LNCaP clone FGC (cell line): ENCODE data around the gene PNMA6E.
"Not testable (repeated sequence)": the region's sequence is repeated elsewhere in the genome, so short reads cannot be mapped to it uniquely, and the experiment has no call there.

ENCODE experiments used
- DNase-seq: peaks from one replicate; pipeline ENCODE4 v3.0.0-alpha.2; 2011; ENCODE audit warnings: low read depth
- H3K4me3 ChIP-seq: 2 replicates; pipeline ENCODE4 v1.5.1; 2011; ENCODE audit warnings: mild to moderate bottlenecking, low read depth, low read length, control low read depth
- TF ChIP-seq, protein P1 (sequence below): IDR thresholded peaks from 2 replicates; pipeline ENCODE4 v1.5.1; 2012; ENCODE audit warnings: mild to moderate bottlenecking; ENCODE audit not compliant: control insufficient read depth, insufficient read depth; ENCODE audit errors: extremely low read depth

The PNMA6E gene

DNA sequence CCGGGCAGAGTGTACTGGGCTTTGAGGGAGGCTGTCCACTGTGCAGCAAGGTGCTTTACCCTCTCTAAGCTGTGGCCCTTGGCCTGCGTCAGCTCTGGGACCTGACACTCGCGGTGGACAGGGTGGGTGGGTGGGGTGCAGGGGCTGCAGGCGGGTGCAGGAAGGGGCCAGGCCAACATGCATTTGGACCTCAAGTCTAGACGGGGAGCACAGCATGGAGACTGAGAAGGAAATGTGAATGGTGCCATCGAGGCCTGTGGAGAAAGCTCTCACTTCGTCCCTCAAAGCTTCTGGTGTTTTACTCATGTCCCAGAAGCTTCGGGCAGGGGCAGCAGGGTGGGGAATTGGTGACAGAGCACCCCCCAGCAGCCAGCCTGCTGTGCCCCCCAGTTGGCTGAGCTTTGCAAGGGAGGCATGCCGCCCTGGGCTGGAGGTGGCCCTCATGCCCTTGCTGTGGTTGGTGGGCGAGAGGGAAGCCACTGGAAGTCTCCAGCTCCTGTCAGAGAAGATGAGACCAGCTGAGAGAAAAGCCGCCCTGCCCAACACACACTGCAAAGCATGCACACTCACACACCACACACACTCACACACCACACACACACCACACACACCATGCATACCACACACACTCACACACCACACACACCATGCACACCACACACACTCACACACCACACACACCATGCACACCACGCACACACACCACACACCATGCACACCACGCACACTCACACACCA lies 12.3 kb downstream of the PNMA6E start:
- no peak for DNase-seq
- no peak overlapping the region for H3K4me3 ChIP-seq
- TF ChIP-seq, protein P1, sequence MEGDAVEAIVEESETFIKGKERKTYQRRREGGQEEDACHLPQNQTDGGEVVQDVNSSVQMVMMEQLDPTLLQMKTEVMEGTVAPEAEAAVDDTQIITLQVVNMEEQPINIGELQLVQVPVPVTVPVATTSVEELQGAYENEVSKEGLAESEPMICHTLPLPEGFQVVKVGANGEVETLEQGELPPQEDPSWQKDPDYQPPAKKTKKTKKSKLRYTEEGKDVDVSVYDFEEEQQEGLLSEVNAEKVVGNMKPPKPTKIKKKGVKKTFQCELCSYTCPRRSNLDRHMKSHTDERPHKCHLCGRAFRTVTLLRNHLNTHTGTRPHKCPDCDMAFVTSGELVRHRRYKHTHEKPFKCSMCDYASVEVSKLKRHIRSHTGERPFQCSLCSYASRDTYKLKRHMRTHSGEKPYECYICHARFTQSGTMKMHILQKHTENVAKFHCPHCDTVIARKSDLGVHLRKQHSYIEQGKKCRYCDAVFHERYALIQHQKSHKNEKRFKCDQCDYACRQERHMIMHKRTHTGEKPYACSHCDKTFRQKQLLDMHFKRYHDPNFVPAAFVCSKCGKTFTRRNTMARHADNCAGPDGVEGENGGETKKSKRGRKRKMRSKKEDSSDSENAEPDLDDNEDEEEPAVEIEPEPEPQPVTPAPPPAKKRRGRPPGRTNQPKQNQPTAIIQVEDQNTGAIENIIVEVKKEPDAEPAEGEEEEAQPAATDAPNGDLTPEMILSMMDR: no peak

DNA sequence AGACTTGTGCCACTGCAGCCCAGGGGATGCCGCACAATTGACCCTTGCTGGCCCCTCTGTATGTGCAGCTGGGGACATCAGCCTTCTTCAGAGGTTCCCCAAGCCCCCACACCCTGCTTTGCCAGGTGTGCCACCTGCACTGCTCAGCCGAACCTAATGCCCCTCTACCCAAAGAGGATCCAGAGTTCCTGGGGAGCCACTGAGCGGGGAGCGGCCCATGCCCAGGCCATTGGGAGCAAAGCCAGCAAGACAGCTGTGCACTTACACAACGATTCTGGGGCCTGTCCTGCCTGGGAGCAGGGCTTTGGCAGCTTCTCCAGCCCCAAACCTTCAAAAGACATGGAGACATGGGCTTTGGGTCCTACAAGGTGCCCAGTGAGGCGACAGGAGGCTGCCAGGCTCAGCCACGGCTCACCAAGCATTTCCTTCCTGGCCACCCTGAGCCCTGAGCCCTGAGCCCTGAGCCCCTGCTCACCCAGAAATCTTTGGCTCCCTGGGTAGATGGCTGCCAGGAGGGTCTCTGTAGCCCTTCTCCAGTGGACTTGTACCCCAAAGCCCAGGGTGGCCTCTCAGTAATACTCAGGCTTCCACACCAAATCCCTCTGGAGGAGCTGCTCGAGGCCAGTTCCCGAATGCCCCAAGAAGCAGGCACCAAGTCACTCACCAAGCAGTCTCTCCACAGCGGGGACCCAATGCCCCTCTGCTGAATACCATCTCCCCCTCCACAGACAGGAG lies 13.0 kb downstream of the PNMA6E start:
- TF ChIP-seq, protein P1: no peak
- DNase-seq: no peak
- no peak overlapping the region for H3K4me3 ChIP-seq

DNA sequence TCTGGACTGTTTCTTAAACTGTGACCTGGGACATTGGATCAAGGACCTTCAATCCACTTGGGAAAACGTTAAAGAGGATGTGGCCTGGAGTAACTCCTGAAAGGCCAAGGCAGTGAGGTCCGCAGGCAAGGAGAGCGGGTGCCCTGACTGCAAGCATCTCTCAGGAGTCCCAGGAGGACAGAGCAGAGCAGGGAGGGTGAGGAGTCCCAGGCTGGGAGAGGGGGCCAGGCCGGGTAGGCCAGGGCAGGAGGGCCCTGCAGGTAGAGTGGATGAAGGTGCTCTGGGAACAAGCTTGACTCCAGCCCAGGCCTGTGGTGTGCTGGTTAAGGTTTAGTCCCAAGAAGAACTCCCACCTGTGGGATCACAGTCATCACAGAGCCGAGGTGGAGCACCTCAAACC lies 13.8 kb downstream of the PNMA6E start:
- DNase-seq: no peak
- no peak overlapping the region for H3K4me3 ChIP-seq
- TF ChIP-seq, protein P1: no peak

DNA sequence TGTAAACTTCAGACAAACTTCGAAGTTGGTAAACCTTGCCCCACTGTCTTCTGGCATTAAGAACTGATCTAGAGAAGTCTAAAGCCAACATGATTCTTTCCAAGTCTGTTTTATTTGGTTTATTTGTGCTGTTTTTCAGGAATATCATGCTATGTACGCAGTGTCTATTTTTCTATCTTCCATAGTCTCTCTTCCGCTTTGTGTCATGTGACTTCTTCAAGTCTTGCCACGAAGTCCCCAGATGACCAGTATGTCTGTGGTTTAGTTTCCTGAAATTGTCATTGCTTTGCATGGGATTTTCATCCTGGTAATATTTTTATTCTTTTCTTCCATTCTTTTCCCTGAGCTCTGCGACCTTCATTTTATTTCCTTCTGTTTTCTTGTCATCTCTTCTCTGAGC lies 15.1 kb downstream of the PNMA6E start:
- TF ChIP-seq, protein P1: no peak
- H3K4me3 ChIP-seq: no peak overlapping the region
- DNase-seq: no peak

DNA sequence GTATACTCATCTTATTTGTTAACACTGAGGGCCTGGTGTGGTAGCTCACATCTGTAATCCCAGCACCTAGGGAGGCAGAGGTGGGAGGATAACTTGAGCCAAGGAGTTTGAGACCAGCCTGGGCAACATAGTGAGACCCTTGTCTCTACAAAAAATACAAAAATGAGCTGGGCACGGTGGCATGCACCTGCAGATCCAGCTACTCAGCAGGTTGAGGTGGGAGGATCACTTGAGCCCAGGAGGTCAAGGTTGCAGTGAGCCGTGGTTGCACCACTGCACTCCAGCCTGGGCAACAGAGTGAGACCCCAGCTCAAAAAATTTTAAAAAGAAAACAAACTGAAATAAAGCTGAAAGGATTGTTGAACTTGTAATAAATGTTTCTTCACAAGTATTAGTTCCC lies 16.2 kb downstream of the PNMA6E start:
- not testable (repeated sequence) for H3K4me3 ChIP-seq, DNase-seq

DNA sequence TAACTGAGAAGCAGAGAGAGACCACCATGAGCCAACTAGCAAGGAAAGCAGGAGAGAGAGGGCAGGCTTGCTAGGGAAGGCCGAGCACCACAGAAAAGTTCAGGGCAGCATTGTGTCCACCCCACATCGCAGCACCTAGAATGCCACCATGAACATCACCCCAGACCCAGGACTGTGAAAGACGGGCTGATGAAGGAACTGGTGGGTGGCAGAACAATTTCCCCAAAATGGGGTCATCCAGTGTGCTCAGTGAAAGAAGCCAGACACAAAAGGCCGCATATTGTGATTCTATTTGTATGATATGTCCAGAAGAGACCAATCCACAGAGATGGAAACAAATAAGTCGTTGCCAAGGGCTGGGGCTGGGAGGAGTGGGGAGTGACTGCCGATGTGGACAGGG lies 16.8 kb downstream of the PNMA6E start:
- no peak overlapping the region for H3K4me3 ChIP-seq
- DNase-seq: no peak
- TF ChIP-seq, protein P1: no peak

DNA sequence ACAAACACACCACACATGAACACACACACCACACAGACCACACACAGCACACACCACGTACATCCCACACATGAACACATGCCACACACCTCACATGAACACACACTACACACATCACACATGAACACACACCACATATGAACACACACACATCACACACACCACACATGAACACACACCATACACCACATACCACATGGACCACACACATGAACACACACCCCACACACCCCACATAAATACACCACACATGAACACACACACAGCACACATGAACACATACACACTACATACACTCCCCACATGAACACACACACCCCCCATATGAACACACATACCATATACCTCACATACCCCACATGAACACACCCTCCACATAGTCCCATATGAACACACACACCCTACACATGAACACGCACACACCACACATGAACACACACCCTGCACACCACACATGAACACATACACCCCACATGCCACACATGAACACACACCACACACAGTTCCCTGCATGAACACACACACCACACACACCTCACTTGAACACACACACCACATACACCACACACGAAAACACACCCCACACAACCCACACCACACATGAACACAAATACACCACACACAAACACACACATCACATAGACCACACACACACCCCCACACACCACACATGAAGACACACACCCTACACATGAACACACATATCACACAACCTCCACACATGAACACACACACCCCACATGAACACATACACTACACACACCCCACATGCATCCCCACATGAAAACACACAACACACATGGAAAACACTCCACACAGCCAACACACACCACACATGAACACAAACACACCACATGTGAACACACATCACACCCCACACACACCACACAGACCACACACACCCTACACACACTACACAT lies 18.3 kb downstream of the PNMA6E start:
- H3K4me3 ChIP-seq: no peak overlapping the region
- DNase-seq: no peak
- TF ChIP-seq, protein P1: no peak
